HepG2 (cell line): ENCODE measurements around the gene SELENOM.

ENCODE experiments used
- CTCF ChIP-seq: sonication (generic); formaldehyde crosslinking; IDR thresholded peaks from 2 replicates; pipeline ENCODE4 v1.5.0; 2020; ENCODE audit warnings: mild to moderate bottlenecking, missing genetic modification reagents, moderate library complexity
- JUNB ChIP-seq: sonication (generic); formaldehyde crosslinking; IDR thresholded peaks from 2 replicates; pipeline ENCODE4 v1.8.0; 2022; ENCODE audit warnings: missing genetic modification reagents, mild to moderate bottlenecking, borderline replicate concordance
- MAX ChIP-seq: IDR thresholded peaks from 2 replicates; pipeline ENCODE4 v1.6.1; 2012; ENCODE audit warnings: inconsistent platforms
- NCOR1 ChIP-seq: fragments of 200-600 bp; sonication (generic); IDR thresholded peaks from 2 replicates; pipeline ENCODE4 v1.7.0; 2017; ENCODE audit warnings: antibody characterized with exemption, low read length, borderline replicate concordance

GRCh38 chr22:31077681-31078080 lies 29.7 kb downstream of the SELENOM start:
- TF ChIP-seq MAX: no peak
- no peak for TF ChIP-seq CTCF
- no peak for TF ChIP-seq JUNB (CRISPR knock-in tag)
- no peak for TF ChIP-seq NCOR1
